Dermis lymphatic vessel endothelial cell (primary cell): ENCODE data around the gene MUC6. TPM values are rescaled to one million over a fixed set of nuclear protein-coding genes. Genes with fewer than 3 reads are reported as not detected.

Experiments
- total RNA-seq: library from RNA; depleted of rRNA; stranded (reverse); fragments of >200 nt; gene quantifications from 2 replicates; pipeline ENCODE4 v1.2.1, GENCODE V29; 2014

MUC6 gene
- not detected in 2 replicates for total RNA-seq

GRCh38 chr11:1036303-1036923 lies at the start of gene MUC6:
Gene MUC6, minus strand, starts transcription at chr11:1036718. Its CDS starts 63 bp downstream, at chr11:1036655.

GRCh38 chr11:1074244-1075221 lies 38.0 kb upstream of the MUC6 start, which contains the start of gene MUC2:
Gene MUC2, plus strand, starts transcription at chr11:1074874.

Other genes starting within 250 kb of the MUC6 start
- 0.09 TPM in 1 of 2 replicates, not detected in the other for gene CEND1, start 246.6 kb downstream of the MUC6 start, total RNA-seq
- gene SLC25A22, start 238.4 kb downstream of the MUC6 start, total RNA-seq: 4.7 and 5.2 TPM in 2 replicates
- gene PIDD1, start 231.5 kb downstream of the MUC6 start, total RNA-seq: 3.0 and 3.5 TPM in 2 replicates
- gene RPLP2, start 226.8 kb downstream of the MUC6 start, total RNA-seq: 292 and 295 TPM in 2 replicates
- gene PNPLA2, start 217.8 kb downstream of the MUC6 start, total RNA-seq: 45.8 and 67.0 TPM in 2 replicates
- 17.9 and 28.8 TPM in 2 replicates for gene CRACR2B, start 208.8 kb downstream of the MUC6 start, total RNA-seq
- gene CD151, start 203.8 kb downstream of the MUC6 start, total RNA-seq: 587 and 744 TPM in 2 replicates
- gene POLR2L, start 194.2 kb downstream of the MUC6 start, total RNA-seq: 133 and 311 TPM in 2 replicates
- 57.3 and 155 TPM in 2 replicates for gene TSPAN4, start 193.9 kb downstream of the MUC6 start, total RNA-seq
- gene CHID1, start 125.9 kb downstream of the MUC6 start, total RNA-seq: 24.4 and 29.8 TPM in 2 replicates
- gene AP2A2, start 110.8 kb downstream of the MUC6 start, total RNA-seq: 24.7 and 37.1 TPM in 2 replicates
- gene MUC2, start 38.2 kb upstream of the MUC6 start, total RNA-seq: not detected in 2 replicates
- not detected in 2 replicates for gene MUC5AC, start 121.2 kb upstream of the MUC6 start, total RNA-seq
- gene MUC5B, start 186.3 kb upstream of the MUC6 start, total RNA-seq: not detected in 2 replicates